Lower leg skin (tissue), 4 donors: ENCODE results near the gene DPH6. TPM values are rescaled to one million over a fixed set of nuclear protein-coding genes. Genes with fewer than 3 reads are reported as not detected.

ENCODE experiments used
- DNase-seq, 2 donors: peaks; one replicate each; pipeline ENCODE4 v3.0.0-alpha.2; 2019; ENCODE audit warnings: low spot score in 2 of 2
- H3K4me3 ChIP-seq: fragments of 200-600 bp; sonication (generic); 2 replicates; pipeline ENCODE4 v1.5.1; 2017; ENCODE audit warnings: mild to moderate bottlenecking, low read depth; ENCODE audit not compliant: poor library complexity, severe bottlenecking
- POLR2A ChIP-seq, 2 donors: fragments of 450-650 bp; IDR thresholded peaks; one replicate each; pipeline ENCODE4 v1.6.1; 2016 to 2017; ENCODE audit warnings: antibody characterized with exemption in 2 of 2, mild to moderate bottlenecking in 1 of 2, moderate library complexity in 1 of 2
- WGBS, 2 donors: methylation state at CpG; one replicate each; pipeline ENCODE4 v1.1.5; 2018; 5-methylcytosine and 5-hydroxymethylcytosine counted together
- intact Hi-C: fragments of 100-400 bp; cut with DNase I; formaldehyde crosslinking; loops from one replicate; pipeline ENCODE4 v1.15.0; 2023; ENCODE audit warnings: low total_unique reads
- total RNA-seq, 4 donors: library from RNA; depleted of rRNA; stranded (reverse); fragments of >200 nt; gene quantifications; one replicate each; pipeline ENCODE4 v1.1.0, GENCODE V29; 2016
- TF ChIP-seq, protein P1 (sequence below), 3 donors: fragments of 450-650 bp; IDR thresholded peaks; one replicate each; pipeline ENCODE4 v1.5.1; 2016; ENCODE audit warnings: antibody characterized with exemption in 3 of 3, mild to moderate bottlenecking in 3 of 3, moderate library complexity in 2 of 3

Gene DPH6
- total RNA-seq, 4 donors from 2014 or later, result 8.1 to 26.4 (median 18.8) TPM

GRCh38 chr15:35522061-35522460 lies 23.9 kb downstream of the DPH6 start:
- intact Hi-C loops, result no loop called here
- no peak overlapping the region for H3K4me3 ChIP-seq
- WGBS, 2 donors, result 44 to 52% methylated on average over 2 of the region's 2 CpGs
- TF ChIP-seq POLR2A (IDR thresholded peaks at IDR 0.05), result no peak
- TF ChIP-seq, protein P1, sequence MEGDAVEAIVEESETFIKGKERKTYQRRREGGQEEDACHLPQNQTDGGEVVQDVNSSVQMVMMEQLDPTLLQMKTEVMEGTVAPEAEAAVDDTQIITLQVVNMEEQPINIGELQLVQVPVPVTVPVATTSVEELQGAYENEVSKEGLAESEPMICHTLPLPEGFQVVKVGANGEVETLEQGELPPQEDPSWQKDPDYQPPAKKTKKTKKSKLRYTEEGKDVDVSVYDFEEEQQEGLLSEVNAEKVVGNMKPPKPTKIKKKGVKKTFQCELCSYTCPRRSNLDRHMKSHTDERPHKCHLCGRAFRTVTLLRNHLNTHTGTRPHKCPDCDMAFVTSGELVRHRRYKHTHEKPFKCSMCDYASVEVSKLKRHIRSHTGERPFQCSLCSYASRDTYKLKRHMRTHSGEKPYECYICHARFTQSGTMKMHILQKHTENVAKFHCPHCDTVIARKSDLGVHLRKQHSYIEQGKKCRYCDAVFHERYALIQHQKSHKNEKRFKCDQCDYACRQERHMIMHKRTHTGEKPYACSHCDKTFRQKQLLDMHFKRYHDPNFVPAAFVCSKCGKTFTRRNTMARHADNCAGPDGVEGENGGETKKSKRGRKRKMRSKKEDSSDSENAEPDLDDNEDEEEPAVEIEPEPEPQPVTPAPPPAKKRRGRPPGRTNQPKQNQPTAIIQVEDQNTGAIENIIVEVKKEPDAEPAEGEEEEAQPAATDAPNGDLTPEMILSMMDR (IDR thresholded peaks at IDR 0.05), result no peak
- DNase-seq, result peak in 1 of 2 donors; percentile 64

DNA sequence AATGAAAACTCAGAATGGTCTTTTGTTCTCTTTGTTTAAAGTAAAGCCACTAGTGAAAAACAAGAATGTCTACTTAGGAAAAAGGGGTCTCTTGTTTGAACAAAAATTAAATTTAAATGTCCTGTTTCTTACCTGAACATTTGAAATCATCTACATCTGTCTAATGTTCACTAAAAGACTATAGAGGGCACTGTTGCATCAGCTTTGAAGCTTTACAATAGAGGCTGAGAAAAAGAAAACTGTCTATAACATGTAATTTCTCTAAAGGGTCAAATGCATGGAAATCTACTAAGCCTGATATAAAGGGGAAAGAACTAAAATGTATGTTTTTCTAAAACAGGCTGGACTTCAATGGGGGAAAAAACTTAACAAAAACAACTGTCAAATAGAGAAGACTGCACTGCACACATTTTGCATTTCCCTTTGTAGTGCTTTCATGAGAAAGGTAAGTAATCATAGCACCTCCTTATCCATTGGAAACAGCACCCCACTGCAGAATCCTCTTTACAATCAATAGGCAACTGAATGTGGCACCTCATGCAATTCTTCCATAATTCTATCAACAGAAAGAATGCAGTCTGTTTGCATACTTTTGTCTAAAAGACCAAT lies 26.3 kb downstream of the DPH6 start:
- DNase-seq, result no peak
- H3K4me3 ChIP-seq, result no peak overlapping the region
- TF ChIP-seq, protein P1 (IDR thresholded peaks at IDR 0.05), result no peak
- no peak for TF ChIP-seq POLR2A (IDR thresholded peaks at IDR 0.05)
- intact Hi-C loops, result no loop called here

- no peak overlapping the region for H3K4me3 ChIP-seq
- TF ChIP-seq POLR2A (IDR thresholded peaks at IDR 0.05), result no peak
- TF ChIP-seq, protein P1 (IDR thresholded peaks at IDR 0.05), result no peak
- intact Hi-C loops, result no loop called here
- WGBS, 2 donors, result 29 to 31% methylated on average over 1 of the region's 1 CpG
- DNase-seq, result no peak
These were observed 26.9 kb downstream of the DPH6 start for GRCh38 chr15:35519052-35519451.

DNA sequence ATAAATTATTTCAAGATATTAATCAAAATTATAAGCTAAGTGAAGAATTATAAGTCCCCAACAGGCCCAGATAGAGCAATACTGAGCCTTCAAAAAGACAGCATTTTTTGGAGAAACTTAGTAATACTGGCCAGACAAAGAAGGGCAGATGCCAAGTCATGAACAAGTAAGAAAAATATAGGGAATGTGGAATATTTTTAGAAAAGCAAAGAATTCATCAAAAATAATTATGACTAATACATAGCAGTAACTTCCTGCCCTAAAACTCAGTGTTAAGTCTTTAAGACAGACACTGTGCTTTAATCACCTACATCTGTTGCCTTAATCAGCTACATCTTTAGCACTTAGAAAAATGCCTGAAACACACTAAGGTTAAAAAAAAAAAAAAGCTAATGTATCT lies 31.2 kb downstream of the DPH6 start:
- intact Hi-C loops, result no loop called here
- H3K4me3 ChIP-seq, result no peak overlapping the region
- DNase-seq, result no peak
- TF ChIP-seq POLR2A (IDR thresholded peaks at IDR 0.05), result no peak
- TF ChIP-seq, protein P1 (IDR thresholded peaks at IDR 0.05), result no peak

DNA sequence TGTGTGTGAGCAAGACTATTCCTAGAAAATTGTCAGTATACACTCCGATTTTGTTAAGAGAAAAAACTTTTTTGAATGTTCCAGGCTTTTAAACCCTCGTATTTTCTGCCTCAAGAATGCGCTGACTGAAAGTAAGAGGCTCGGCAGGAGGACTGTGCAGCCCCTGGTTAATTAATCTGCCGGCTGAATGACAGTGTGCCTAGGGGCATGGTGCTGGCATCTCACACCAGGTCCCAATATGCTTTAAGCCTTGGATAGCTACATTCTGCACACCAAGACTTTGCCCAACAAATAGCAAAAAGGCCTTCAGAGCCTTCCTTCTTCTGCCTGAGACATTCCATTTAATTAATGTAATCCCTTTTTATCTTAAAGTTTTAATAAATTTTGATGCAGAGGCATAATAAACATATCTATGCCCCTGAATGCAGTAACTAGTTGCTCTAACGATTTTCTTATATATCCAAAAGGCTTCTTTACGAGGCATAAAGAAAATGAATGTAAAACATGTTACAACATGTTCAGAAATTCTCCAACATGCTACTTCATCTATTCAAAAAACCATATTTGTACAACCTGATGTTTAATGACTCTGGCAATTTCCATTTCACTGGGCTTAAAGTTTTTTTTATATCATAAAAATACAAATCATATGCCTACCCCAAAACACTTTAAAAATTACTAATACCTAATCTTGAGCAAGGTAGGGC lies 37.9 kb downstream of the DPH6 start:
- DNase-seq, result no peak
- no peak overlapping the region for H3K4me3 ChIP-seq
- 67 to 73% methylated on average over 7 of the region's 7 CpGs for WGBS, 2 donors
- intact Hi-C loops, result no loop called here
- TF ChIP-seq, protein P1 (IDR thresholded peaks at IDR 0.05), result no peak
- no peak for TF ChIP-seq POLR2A (IDR thresholded peaks at IDR 0.05)
